ENCODE measurements around the gene LIMD2.
A peak's percentile ranks its signal among the peaks of the same experiment; 100 is the strongest.

LIMD2 gene

GRCh38 chr17:63657786-63658185 is 42.1 kb downstream of the LIMD2 start:
- TF ChIP-seq CTCF (IDR thresholded peaks at IDR 0.05; ENCODE audit: extremely low read depth, insufficient read depth, missing control alignments): no peak
- in situ Hi-C loops (cut with MboI; ENCODE audit: low pct_unique_long_range_greater_than_20kb, low sequenced_read_pairs, unreplicated experiment): no loop called here
- DNase-seq (ENCODE audit: low spot score): no peak

GRCh38 chr17:63653050-63653449 is 46.9 kb downstream of the LIMD2 start:
- TF ChIP-seq CTCF (IDR thresholded peaks at IDR 0.05; ENCODE audit: extremely low read depth, insufficient read depth, missing control alignments): no peak
- in situ Hi-C loops (cut with MboI; ENCODE audit: low pct_unique_long_range_greater_than_20kb, low sequenced_read_pairs, unreplicated experiment): no loop called here
- DNase-seq (ENCODE audit: low spot score): no peak

GRCh38 chr17:63652106-63652505 is 47.8 kb downstream of the LIMD2 start:
- in situ Hi-C loops (cut with MboI; ENCODE audit: low pct_unique_long_range_greater_than_20kb, low sequenced_read_pairs, unreplicated experiment): no loop called here
- DNase-seq (ENCODE audit: low spot score): no peak
- TF ChIP-seq CTCF (IDR thresholded peaks at IDR 0.05; ENCODE audit: extremely low read depth, insufficient read depth, missing control alignments): no peak

GRCh38 chr17:63649813-63650212 is 50.1 kb downstream of the LIMD2 start:
- no peak for DNase-seq (ENCODE audit: low spot score)
- in situ Hi-C loops (cut with MboI; ENCODE audit: low pct_unique_long_range_greater_than_20kb, low sequenced_read_pairs, unreplicated experiment): no loop called here
- no peak for TF ChIP-seq CTCF (IDR thresholded peaks at IDR 0.05; ENCODE audit: extremely low read depth, insufficient read depth, missing control alignments)

GRCh38 chr17:63647936-63648335 is 52.0 kb downstream of the LIMD2 start:
- no peak for DNase-seq (ENCODE audit: low spot score)
- in situ Hi-C loops (cut with MboI; ENCODE audit: low pct_unique_long_range_greater_than_20kb, low sequenced_read_pairs, unreplicated experiment): no loop called here
- no peak for TF ChIP-seq CTCF (IDR thresholded peaks at IDR 0.05; ENCODE audit: extremely low read depth, insufficient read depth, missing control alignments)

- no peak for DNase-seq (ENCODE audit: low spot score)
- TF ChIP-seq CTCF (IDR thresholded peaks at IDR 0.05; ENCODE audit: extremely low read depth, insufficient read depth, missing control alignments): no peak
These were observed 52.7 kb downstream of the LIMD2 start for GRCh38 chr17:63647065-63647725.

GRCh38 chr17:63646488-63646806 is 53.5 kb downstream of the LIMD2 start:
- DNase-seq (ENCODE audit: low spot score): peak; percentile 67
- TF ChIP-seq CTCF (IDR thresholded peaks at IDR 0.05; ENCODE audit: extremely low read depth, insufficient read depth, missing control alignments): no peak
- in situ Hi-C loops (cut with MboI; ENCODE audit: low pct_unique_long_range_greater_than_20kb, low sequenced_read_pairs, unreplicated experiment): no loop called here

More at GRCh38 chr17:63647065-63647725, 52.7 kb downstream of the LIMD2 start:
- in situ Hi-C loops (cut with MboI; ENCODE audit: low pct_unique_long_range_greater_than_20kb, low sequenced_read_pairs, unreplicated experiment): no loop called here

All from GM13977 (cell line).